Measurements from ENCODE around the gene RIC3.
"Not testable (repeated sequence)": the region's sequence is repeated elsewhere in the genome, so short reads cannot be mapped to it uniquely, and the experiment has no call there.

The RIC3 gene

GRCh38 chr11:8190431-8190830 is 21.6 kb upstream of the RIC3 start:
- no peak for DNase-seq

- DNase-seq, result no peak
These were observed 17.6 kb upstream of the RIC3 start for GRCh38 chr11:8186429-8186828.

GRCh38 chr11:8183111-8183510 is 14.3 kb upstream of the RIC3 start:
- no peak for DNase-seq

GRCh38 chr11:8180469-8180868 is 11.6 kb upstream of the RIC3 start:
- no peak for DNase-seq

GRCh38 chr11:8178297-8178696 is 9.5 kb upstream of the RIC3 start:
- no peak for DNase-seq

- no peak for DNase-seq
These were observed 8.3 kb upstream of the RIC3 start for GRCh38 chr11:8177136-8177535.

- no peak for DNase-seq
These were observed 1.0 kb downstream of the RIC3 start for GRCh38 chr11:8167796-8168195.

- DNase-seq, result no peak
These were observed 4.1 kb downstream of the RIC3 start for GRCh38 chr11:8164746-8165145.

GRCh38 chr11:8161627-8162304 is 7.1 kb downstream of the RIC3 start:
- not testable (repeated sequence) for DNase-seq

GRCh38 chr11:8156877-8157276 is 11.9 kb downstream of the RIC3 start:
- DNase-seq, result no peak

- no peak for DNase-seq
These were observed 19.1 kb downstream of the RIC3 start for GRCh38 chr11:8149726-8150125.

GRCh38 chr11:8138526-8138925 is 30.3 kb downstream of the RIC3 start:
- no peak for DNase-seq

- no peak for DNase-seq
These were observed 41.4 kb downstream of the RIC3 start for GRCh38 chr11:8127447-8127846.

GRCh38 chr11:8126649-8127289 is 42.1 kb downstream of the RIC3 start:
- DNase-seq, result no peak

- no peak for DNase-seq
These were observed 46.6 kb downstream of the RIC3 start for GRCh38 chr11:8122173-8122764.

GRCh38 chr11:8111636-8112035 is 57.2 kb downstream of the RIC3 start:
- no peak for DNase-seq

- DNase-seq, result no peak
These were observed 58.4 kb downstream of the RIC3 start for GRCh38 chr11:8110396-8110795.

GRCh38 chr11:8109675-8110074 is 59.1 kb downstream of the RIC3 start:
- no peak for DNase-seq

- DNase-seq, result no peak
These were observed 60.4 kb downstream of the RIC3 start for GRCh38 chr11:8108421-8108820.

- no peak for DNase-seq
These were observed 61.2 kb downstream of the RIC3 start for GRCh38 chr11:8107642-8108041.

- no peak for DNase-seq
These were observed 62.1 kb downstream of the RIC3 start for GRCh38 chr11:8106679-8107078.

- no peak for DNase-seq
These were observed 63.2 kb downstream of the RIC3 start for GRCh38 chr11:8105666-8106065.

- DNase-seq, result no peak
These were observed 63.7 kb downstream of the RIC3 start for GRCh38 chr11:8105133-8105532.

- DNase-seq, result no peak
These were observed 64.9 kb downstream of the RIC3 start for GRCh38 chr11:8103909-8104308.

GRCh38 chr11:8102965-8103364 is 65.9 kb downstream of the RIC3 start:
- no peak for DNase-seq
